HG03045 (cell line): Measurements from ENCODE around the gene COG4.
A peak's percentile ranks its signal among the peaks of the same experiment; 100 is the strongest.
"Not testable (repeated sequence)": the region's sequence is repeated elsewhere in the genome, so short reads cannot be mapped to it uniquely, and the experiment has no call there.

Experiments
- ATAC-seq: cut with Tn5 transposase; IDR thresholded peaks from one replicate; pipeline ENCODE4 v1.9.1; 2021; ENCODE audit warnings: mild to moderate bottlenecking, moderate library complexity; ENCODE audit not compliant: unreplicated experiment

The COG4 gene

GRCh38 chr16:70523076-70523742 lies at the start of gene COG4:
COG4 (minus strand) TSS chr16:70523554; CDS start chr16:70523543, 11 bp downstream.
- peak; percentile 55 for ATAC-seq

- no peak for ATAC-seq
Observed at GRCh38 chr16:70572926-70573270, 49.5 kb upstream of the COG4 start.

- ATAC-seq, result no peak
Observed at GRCh38 chr16:70572050-70572925, 48.9 kb upstream of the COG4 start.

GRCh38 chr16:70571623-70572022 lies 48.3 kb upstream of the COG4 start:
- no peak for ATAC-seq

GRCh38 chr16:70570967-70571570 lies 47.7 kb upstream of the COG4 start:
- no peak for ATAC-seq

- no peak for ATAC-seq
Observed at GRCh38 chr16:70569752-70570151, 46.4 kb upstream of the COG4 start.

- ATAC-seq, result no peak
Observed at GRCh38 chr16:70568601-70569237, 45.4 kb upstream of the COG4 start.

GRCh38 chr16:70565053-70565452 lies 41.7 kb upstream of the COG4 start:
- ATAC-seq, result no peak

- no peak for ATAC-seq
Observed at GRCh38 chr16:70563636-70564035, 40.3 kb upstream of the COG4 start.

GRCh38 chr16:70561623-70562022 lies 38.3 kb upstream of the COG4 start:
- ATAC-seq, result no peak

GRCh38 chr16:70556063-70556462 lies 32.7 kb upstream of the COG4 start:
- ATAC-seq, result no peak

- ATAC-seq, result no peak
Observed at GRCh38 chr16:70553645-70554044, 30.3 kb upstream of the COG4 start.

GRCh38 chr16:70552675-70553074 lies 29.3 kb upstream of the COG4 start:
- no peak for ATAC-seq

- no peak for ATAC-seq
Observed at GRCh38 chr16:70551788-70552187, 28.4 kb upstream of the COG4 start.

GRCh38 chr16:70550082-70550481 lies 26.7 kb upstream of the COG4 start:
- no peak for ATAC-seq

GRCh38 chr16:70548936-70549335 lies 25.6 kb upstream of the COG4 start:
- ATAC-seq, result no peak

GRCh38 chr16:70544548-70544947 lies 21.2 kb upstream of the COG4 start:
- ATAC-seq, result no peak

GRCh38 chr16:70540994-70541393 lies 17.6 kb upstream of the COG4 start:
- no peak for ATAC-seq

- ATAC-seq, result no peak
Observed at GRCh38 chr16:70534971-70535370, 11.6 kb upstream of the COG4 start.

- ATAC-seq, result not testable (repeated sequence)
Observed at GRCh38 chr16:70529954-70530353, 6.6 kb upstream of the COG4 start.

GRCh38 chr16:70529051-70529777 lies 5.9 kb upstream of the COG4 start:
- no peak for ATAC-seq
